GM12801 (cell line): ENCODE results near the gene CHN1.

Experiments used
- CTCF ChIP-seq: IDR thresholded peaks from one replicate; pipeline ENCODE4 v1.5.1; 2011; ENCODE audit warnings: control low read depth; ENCODE audit not compliant: insufficient read length; ENCODE audit errors: extremely low read depth

The CHN1 gene

GRCh38 chr2:175004730-175004979 is 526 bp downstream of the CHN1 start:
- TF ChIP-seq CTCF = no peak

- TF ChIP-seq CTCF = no peak
These were observed 1.1 kb downstream of the CHN1 start for GRCh38 chr2:175003875-175004729.

- no peak for TF ChIP-seq CTCF
These were observed 2.5 kb downstream of the CHN1 start for GRCh38 chr2:175002547-175003274.

GRCh38 chr2:175001566-175001965 is 3.6 kb downstream of the CHN1 start:
- TF ChIP-seq CTCF = no peak

- TF ChIP-seq CTCF = no peak
These were observed 8.1 kb downstream of the CHN1 start for GRCh38 chr2:174997110-174997509.

- no peak for TF ChIP-seq CTCF
These were observed 8.6 kb downstream of the CHN1 start for GRCh38 chr2:174996622-174997021.

- no peak for TF ChIP-seq CTCF
These were observed 10.8 kb downstream of the CHN1 start for GRCh38 chr2:174994381-174994780.
